Spleen (tissue), 11 donors: Measurements from ENCODE around the gene CXCR3. TPM values are rescaled to one million over a fixed set of nuclear protein-coding genes. Genes with fewer than 3 reads are reported as not detected.

Experiments
- DNase-seq: peaks from one replicate; pipeline ENCODE4 v3.0.0-alpha.2; 2020
- H3K27ac ChIP-seq, 8 donors: fragments of 200-600 bp; sonication (generic) in 7 of 8; 1 replicate in 4 of 8; 2 replicates in 4 of 8; pipeline versions ENCODE4 v1.5.0 to v1.8.0; 2016 to 2021; ENCODE audit warnings: inconsistent platforms in 4 of 8, mild to moderate bottlenecking in 4 of 8, moderate library complexity in 1 of 8
- H3K27me3 ChIP-seq, 7 donors: fragments of 200-600 bp; sonication (generic) in 6 of 7; replicated peaks in 1 of 7; 1 replicate in 4 of 7; 2 replicates in 3 of 7; pipeline versions ENCODE4 v1.5.0 to v1.8.0; 2016 to 2021; ENCODE audit warnings: inconsistent platforms in 3 of 7, mild to moderate bottlenecking in 1 of 7
- H3K36me3 ChIP-seq, 6 donors: fragments of 200-600 bp; sonication (generic) in 5 of 6; 1 replicate in 4 of 6; 2 replicates in 2 of 6; pipeline versions ENCODE4 v1.5.0 to v1.8.0; 2016 to 2021; ENCODE audit warnings: inconsistent platforms in 2 of 6
- H3K4me1 ChIP-seq, 6 donors: fragments of 200-600 bp; sonication (generic) in 5 of 6; 1 replicate in 3 of 6; 2 replicates in 3 of 6; pipeline versions ENCODE4 v1.5.0 to v1.8.0; 2016 to 2021; ENCODE audit warnings: inconsistent platforms in 3 of 6
- H3K4me3 ChIP-seq, 8 donors: fragments of 200-600 bp; sonication (generic) in 7 of 8; 1 replicate in 4 of 8; 2 replicates in 4 of 8; pipeline versions ENCODE4 v1.5.0 to v1.8.0; 2016 to 2021; ENCODE audit warnings: inconsistent platforms in 4 of 8, mild to moderate bottlenecking in 4 of 8, moderate library complexity in 2 of 8
- H3K9me3 ChIP-seq, 8 donors: fragments of 200-600 bp; sonication (generic) in 7 of 8; 1 replicate in 4 of 8; 2 replicates in 4 of 8; pipeline versions ENCODE4 v1.5.0 to v1.8.0; 2016 to 2021; ENCODE audit warnings: inconsistent platforms in 4 of 8
- POLR2A ChIP-seq, 3 donors: fragments of 450-650 bp; IDR thresholded peaks; one replicate each; pipeline ENCODE4 v1.5.1; 2017; ENCODE audit warnings: antibody characterized with exemption in 3 of 3, mild to moderate bottlenecking in 1 of 3
- POLR2AphosphoS5 ChIP-seq, 3 donors: sonication (generic); formaldehyde crosslinking; IDR thresholded peaks; one replicate each; pipeline ENCODE4 v1.5.1; 2017; ENCODE audit warnings: antibody characterized with exemption in 3 of 3
- WGBS, 5 donors: extraction: QIAGEN DNeasy Blood & Tissue Kit in 3 of 5; methylation state at CpG; one replicate each; pipeline versions ENCODE4 v1.1.5 to v1.1.7; 2013 to 2018; 5-methylcytosine and 5-hydroxymethylcytosine counted together
- intact Hi-C: fragments of 100-400 bp; cut with DNase I; formaldehyde crosslinking; loops from one replicate; pipeline ENCODE4 v1.15.0; 2023; ENCODE audit warnings: low total_unique reads
- polyA plus RNA-seq, 3 donors: library from polyadenylated mRNA; stranded (reverse); fragments of 200-250 nt; gene quantifications; one replicate each; pipeline ENCODE4 v1.2.1, GENCODE V29; 2013
- total RNA-seq, 7 donors: library from RNA; depleted of rRNA in 3 of 7; stranded (reverse); fragments of >200 nt in 3 of 7; fragmentation: NEBNext Ultra II Directional in 4 of 7; extraction: Animal tissue kit (Norgen Biotek cat#: 25700) in 4 of 7; gene quantifications; one replicate each; pipeline versions ENCODE4 v1.1.0 to v1.2.1, GENCODE V29; 2016 to 2021
- TF ChIP-seq, protein P1 (sequence below), 11 experiments: fragments of 200-600 bp in 7 of 11; fragments of 450-650 bp in 4 of 11; sonication (generic) in 4 of 11; IDR thresholded peaks in 8 of 11; conservative IDR thresholded peaks in 3 of 11; 1 replicate in 7 of 11; 2 replicates in 4 of 11; pipeline versions ENCODE4 v1.4.0 to v1.8.0; 2016 to 2021; ENCODE audit warnings: antibody characterized with exemption in 11 of 11, inconsistent platforms in 4 of 11, mild to moderate bottlenecking in 1 of 11
- donor health status: healthy with polysubstance abuse.
- donor health status: DM: no; HTN: no; CAD: no; lungs with moderate emphysema.
- donor health status: DM: no; HTN: no; CAD: no.
- donor health status: Bipolar disorder and iron deficiency.
- donor health status: healthy.
- donor health status: DM: no; HTN: no; CAD: no.
- donor health status: DM: yes; HTN: yes; CAD: no.

The CXCR3 gene
- total and polyA plus RNA-seq, 10 donors: 4.4 to 13.9 (median 8.0) TPM

DNA sequence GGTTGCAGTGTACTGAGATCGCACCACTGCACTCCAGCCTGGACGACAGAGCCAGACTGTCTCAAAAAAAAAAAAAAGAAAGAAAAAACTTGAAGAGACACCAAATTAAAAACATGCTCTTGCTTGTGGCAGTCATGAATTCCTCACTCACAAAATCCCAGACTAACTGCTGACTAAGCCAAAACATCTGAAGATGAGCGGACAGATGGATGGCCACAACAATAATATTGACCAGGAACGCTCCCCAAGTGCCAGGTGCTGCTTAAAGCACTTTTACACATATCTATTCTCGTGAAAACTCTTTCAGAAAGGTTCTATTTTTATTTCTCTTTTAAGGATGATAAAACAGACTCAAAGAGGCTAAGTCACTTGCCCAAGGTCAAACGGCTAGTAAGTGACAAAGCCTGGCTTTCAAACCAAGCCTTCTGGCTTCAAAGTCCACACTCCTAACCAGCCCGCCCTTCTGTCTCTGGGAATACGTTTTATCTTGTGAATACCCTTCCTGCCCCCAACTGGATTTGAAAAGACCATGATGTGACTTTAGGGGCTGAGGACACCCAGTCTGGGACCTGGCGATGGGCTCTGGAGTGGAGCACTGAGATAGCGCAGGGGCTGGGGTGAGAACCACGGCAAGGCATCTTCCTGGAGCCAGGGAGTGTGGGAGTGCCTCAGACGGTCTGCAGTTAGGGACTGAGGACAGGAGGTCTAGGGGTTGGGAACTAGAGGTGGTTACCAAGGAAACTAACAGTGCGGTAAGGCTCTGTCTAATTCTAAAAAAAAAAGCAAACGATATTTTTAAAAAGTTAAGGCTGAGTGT is 9.5 kb upstream of the CXCR3 start:
- no peaks in the 10 kb centered on the region for H3K36me3 ChIP-seq
- intact Hi-C loops: no loop called here
- H3K27ac ChIP-seq: no peak overlapping the region
- 83 to 90% (median 86%) methylated on average over 14 of the region's 14 CpGs for WGBS, 5 donors
- H3K27me3 ChIP-seq: no peaks in the 10 kb centered on the region
- no peak for DNase-seq
- H3K4me1 ChIP-seq: peaks cover 11 to 47% (median 33%) of the 10 kb centered on the region in 6 donors
- TF ChIP-seq POLR2AphosphoS5 (IDR thresholded peaks at IDR 0.05) (no peak), POLR2A (IDR thresholded peaks at IDR 0.05) (no peak)
- TF ChIP-seq, protein P1, sequence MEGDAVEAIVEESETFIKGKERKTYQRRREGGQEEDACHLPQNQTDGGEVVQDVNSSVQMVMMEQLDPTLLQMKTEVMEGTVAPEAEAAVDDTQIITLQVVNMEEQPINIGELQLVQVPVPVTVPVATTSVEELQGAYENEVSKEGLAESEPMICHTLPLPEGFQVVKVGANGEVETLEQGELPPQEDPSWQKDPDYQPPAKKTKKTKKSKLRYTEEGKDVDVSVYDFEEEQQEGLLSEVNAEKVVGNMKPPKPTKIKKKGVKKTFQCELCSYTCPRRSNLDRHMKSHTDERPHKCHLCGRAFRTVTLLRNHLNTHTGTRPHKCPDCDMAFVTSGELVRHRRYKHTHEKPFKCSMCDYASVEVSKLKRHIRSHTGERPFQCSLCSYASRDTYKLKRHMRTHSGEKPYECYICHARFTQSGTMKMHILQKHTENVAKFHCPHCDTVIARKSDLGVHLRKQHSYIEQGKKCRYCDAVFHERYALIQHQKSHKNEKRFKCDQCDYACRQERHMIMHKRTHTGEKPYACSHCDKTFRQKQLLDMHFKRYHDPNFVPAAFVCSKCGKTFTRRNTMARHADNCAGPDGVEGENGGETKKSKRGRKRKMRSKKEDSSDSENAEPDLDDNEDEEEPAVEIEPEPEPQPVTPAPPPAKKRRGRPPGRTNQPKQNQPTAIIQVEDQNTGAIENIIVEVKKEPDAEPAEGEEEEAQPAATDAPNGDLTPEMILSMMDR (IDR thresholded peaks at IDR 0.05 in 8 of 11, conservative IDR thresholded peaks at IDR 0.05 in 3 of 11): no peak
- H3K4me3 ChIP-seq: no peak overlapping the region
- H3K9me3 ChIP-seq: no peaks in the 10 kb centered on the region

DNA sequence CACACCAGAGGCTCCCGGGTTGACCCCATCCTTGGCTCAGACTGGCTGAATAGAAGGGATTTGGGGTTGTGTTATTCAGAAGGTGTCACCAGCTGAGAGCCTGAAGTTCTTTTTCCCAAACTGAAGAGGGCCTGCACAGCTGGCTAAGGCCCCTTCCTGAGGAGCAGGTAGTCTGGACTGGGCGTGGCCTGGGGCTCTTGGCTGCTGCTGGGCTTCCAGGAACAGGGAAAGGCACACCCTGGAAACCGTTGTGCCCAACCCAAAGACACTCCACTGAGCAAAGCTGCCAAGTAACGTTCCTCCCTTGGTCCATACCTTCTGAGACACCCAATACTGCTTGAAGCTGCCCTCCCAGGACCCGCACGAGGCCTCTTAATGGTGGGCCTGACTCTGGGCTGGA is 8.3 kb upstream of the CXCR3 start:
- intact Hi-C loops: no loop called here
- peak; percentile 53 for DNase-seq
- Histone ChIP-seq H3K27me3 (no peaks in the 10 kb centered on the region), H3K27ac (no peak overlapping the region), H3K4me1 (peaks cover 18 to 60% (median 45%) of the 10 kb centered on the region in 6 donors), H3K4me3 (no peak overlapping the region), H3K9me3 (no peaks in the 10 kb centered on the region), H3K36me3 (no peaks in the 10 kb centered on the region)
- TF ChIP-seq POLR2AphosphoS5 (IDR thresholded peaks at IDR 0.05) (no peak), POLR2A (IDR thresholded peaks at IDR 0.05) (no peak)
- TF ChIP-seq, protein P1 (IDR thresholded peaks at IDR 0.05 in 8 of 11, conservative IDR thresholded peaks at IDR 0.05 in 3 of 11): no peak
- 67 to 85% (median 73%) methylated on average over 1 to 6 of the region's 6 CpGs for WGBS, 5 donors

DNA sequence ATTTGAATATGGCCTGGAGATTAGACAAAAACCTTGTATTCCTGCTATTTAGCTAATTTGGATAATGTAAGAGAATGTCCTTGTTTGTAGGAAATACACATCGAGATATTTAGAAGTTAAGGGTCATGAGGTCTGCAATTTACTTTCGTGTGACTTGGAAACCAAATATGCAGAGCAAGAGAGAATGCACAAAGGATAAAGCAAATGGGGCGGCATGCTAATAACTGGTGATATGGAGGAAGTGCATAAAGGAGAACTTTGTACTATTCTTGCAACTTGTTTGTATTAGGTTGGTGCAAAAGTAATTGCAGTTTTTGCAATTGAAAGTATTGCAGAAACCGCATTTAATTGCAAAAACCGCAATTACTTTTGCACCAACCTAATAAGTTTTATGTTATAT is 7.2 kb upstream of the CXCR3 start:
- no peaks in the 10 kb centered on the region for H3K36me3 ChIP-seq
- H3K9me3 ChIP-seq: no peaks in the 10 kb centered on the region
- DNase-seq: no peak
- no peak overlapping the region for H3K4me3 ChIP-seq
- peaks cover 18 to 62% (median 46%) of the 10 kb centered on the region in 6 donors for H3K4me1 ChIP-seq
- TF ChIP-seq, protein P1 (IDR thresholded peaks at IDR 0.05 in 8 of 11, conservative IDR thresholded peaks at IDR 0.05 in 3 of 11): no peak
- TF ChIP-seq POLR2AphosphoS5 (IDR thresholded peaks at IDR 0.05): no peak
- no peak for TF ChIP-seq POLR2A (IDR thresholded peaks at IDR 0.05)
- intact Hi-C loops: no loop called here
- WGBS, 5 donors: 78 to 90% (median 80%) methylated on average over 5 of the region's 5 CpGs
- no peak overlapping the region for H3K27ac ChIP-seq
- no peaks in the 10 kb centered on the region for H3K27me3 ChIP-seq

DNA sequence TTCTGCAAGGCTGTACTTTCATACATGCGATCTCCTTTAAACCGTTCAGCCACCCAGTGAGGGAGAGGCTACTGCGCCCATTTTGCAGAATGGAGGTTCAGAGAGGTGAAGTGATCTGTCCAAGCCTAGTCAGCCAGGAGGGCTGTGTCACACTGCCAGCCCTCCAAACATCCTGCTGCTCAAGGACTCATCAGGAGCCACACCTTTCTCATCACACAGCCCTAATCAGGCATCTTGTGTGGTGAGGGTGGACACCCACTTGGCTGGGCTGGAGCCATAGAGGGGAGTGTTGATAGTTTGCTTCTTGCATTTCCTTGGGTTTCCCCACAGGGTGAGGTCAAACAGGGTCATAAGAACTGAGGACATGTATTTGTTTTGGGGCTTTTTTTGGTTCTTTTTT is 5.4 kb upstream of the CXCR3 start:
- Histone ChIP-seq H3K4me1 (peaks cover 23 to 68% (median 52%) of the 10 kb centered on the region in 6 donors), H3K9me3 (no peaks in the 10 kb centered on the region), H3K27me3 (no peaks in the 10 kb centered on the region), H3K4me3 (no peak overlapping the region), H3K36me3 (no peaks in the 10 kb centered on the region), H3K27ac (peak overlapping the region in 6 of 8 donors; percentile 43 to 84 (median 77))
- no peak for DNase-seq
- TF ChIP-seq POLR2AphosphoS5 (IDR thresholded peaks at IDR 0.05) (no peak), POLR2A (IDR thresholded peaks at IDR 0.05) (no peak)
- TF ChIP-seq, protein P1 (IDR thresholded peaks at IDR 0.05 in 8 of 11, conservative IDR thresholded peaks at IDR 0.05 in 3 of 11): no peak
- WGBS, 5 donors: 79 to 88% (median 83%) methylated on average over 3 of the region's 3 CpGs
- intact Hi-C loops: no loop called here
